ENCODE results near the gene DNLZ. TPM values are rescaled to one million over a fixed set of nuclear protein-coding genes. Genes with fewer than 3 reads are reported as not detected.

Gene DNLZ
- total and polyA plus RNA-seq, 12 donors = 23.3 to 49.2 (median 32.5) TPM

GRCh38 chr9:136335296-136336155 is 28.0 kb downstream of the DNLZ start:
- Histone ChIP-seq H3K36me3 (peaks cover 0 to 48% (median 6%) of the 10 kb centered on the region in 9 donors), H3K4me1 (peaks cover 0 to 9% (median under 1%) of the 10 kb centered on the region in 9 donors), H3K9me3 (no peaks in the 10 kb centered on the region), H3K27me3 (no peaks in the 10 kb centered on the region), H3K4me3 (no peak overlapping the region), H3K27ac (peak overlapping the region in 3 of 10 donors; percentile 21 to 31 (median 23))
- ATAC-seq (peak in 1 of 8 donors; percentile 0), DNase-seq (no peak)
- TF ChIP-seq CTCF (IDR thresholded peaks at IDR 0.05) = no peak
- WGBS, 2 donors = 83 to 86% methylated on average over 26 of the region's 26 CpGs
- intact Hi-C loops (cut with DNase I) = loop anchor here in 1 of 10 donors (5.0 kb wide), 1 partner anchor 67 kb away; the partner anchor contains the start of gene SNAPC4

- H3K27ac ChIP-seq = no peak overlapping the region
- H3K9me3 ChIP-seq = no peaks in the 10 kb centered on the region
- 95 to 98% methylated on average over 21 of the region's 21 CpGs for WGBS, 2 donors
- DNase-seq = no peak
- H3K4me1 ChIP-seq = peaks cover 0 to 14% (median 7%) of the 10 kb centered on the region in 9 donors
- no peak for TF ChIP-seq CTCF (IDR thresholded peaks at IDR 0.05)
- no peak overlapping the region for H3K4me3 ChIP-seq
- ATAC-seq = no peak
- peaks cover 0 to 41% (median 6%) of the 10 kb centered on the region in 9 donors for H3K36me3 ChIP-seq
- no peaks in the 10 kb centered on the region for H3K27me3 ChIP-seq
- intact Hi-C loops (cut with DNase I) = loop anchor here in 1 of 10 donors (5.0 kb wide), 1 partner anchor 63 kb away; no protein-coding TSS in a partner anchor
Observed at GRCh38 chr9:136334541-136334940, 29.0 kb downstream of the DNLZ start.

GRCh38 chr9:136333486-136333885 is 30.1 kb downstream of the DNLZ start:
- TF ChIP-seq CTCF (IDR thresholded peaks at IDR 0.05) = no peak
- DNase-seq (no peak), ATAC-seq (no peak)
- no peak overlapping the region for H3K27ac ChIP-seq
- H3K9me3 ChIP-seq = no peaks in the 10 kb centered on the region
- H3K4me1 ChIP-seq = peaks cover 8 to 20% (median 17%) of the 10 kb centered on the region in 9 donors
- 95% methylated on average over 17 of the region's 17 CpGs for WGBS, 2 donors
- peaks cover 0 to 2% (median 0%) of the 10 kb centered on the region in 7 donors for H3K27me3 ChIP-seq
- peaks cover 0 to 36% (median 6%) of the 10 kb centered on the region in 9 donors for H3K36me3 ChIP-seq
- H3K4me3 ChIP-seq = no peak overlapping the region
- intact Hi-C loops (cut with DNase I) = loop anchor here in 1 of 10 donors (5.0 kb wide), 1 partner anchor 64 kb away; no protein-coding TSS in a partner anchor

GRCh38 chr9:136333045-136333444 is 30.5 kb downstream of the DNLZ start:
- no peaks in the 10 kb centered on the region for H3K9me3 ChIP-seq
- intact Hi-C loops (cut with DNase I) = loop anchor here in 1 of 10 donors (5.0 kb wide), 1 partner anchor 64 kb away; no protein-coding TSS in a partner anchor
- no peak for TF ChIP-seq CTCF (IDR thresholded peaks at IDR 0.05)
- ATAC-seq = no peak
- DNase-seq = no peak
- H3K27ac ChIP-seq = no peak overlapping the region
- peaks cover 12 to 25% (median 22%) of the 10 kb centered on the region in 9 donors for H3K4me1 ChIP-seq
- H3K4me3 ChIP-seq = no peak overlapping the region
- H3K36me3 ChIP-seq = peaks cover 0 to 32% (median 6%) of the 10 kb centered on the region in 9 donors
- 92% methylated on average over 12 of the region's 12 CpGs for WGBS, 2 donors
- peaks cover 0 to 6% (median 0%) of the 10 kb centered on the region in 7 donors for H3K27me3 ChIP-seq

Measured in heart right ventricle (tissue), 16 donors.